DND-41 (cell line): Measurements from ENCODE around the gene RGS7.

ENCODE experiments used
- CTCF ChIP-seq: IDR thresholded peaks from 2 replicates; pipeline ENCODE4 v1.5.1; 2012; ENCODE audit warnings: borderline replicate concordance, low read length, moderate library complexity, mild to moderate bottlenecking; ENCODE audit not compliant: poor library complexity, severe bottlenecking; ENCODE audit errors: extremely low read depth
- EZH2 ChIP-seq: IDR thresholded peaks from 3 replicates; pipeline ENCODE4 v1.6.1; 2012; ENCODE audit warnings: borderline replicate concordance, low read depth, mild to moderate bottlenecking, moderate library complexity, low read length, inconsistent platforms; ENCODE audit not compliant: severe bottlenecking

GRCh38 chr1:241272828-241273227, 84.2 kb downstream of the RGS7 start:
- TF ChIP-seq CTCF: no peak
- no peak for TF ChIP-seq EZH2
